Measurements from ENCODE around the gene HSD17B3.
A peak's percentile ranks its signal among the peaks of the same experiment; 100 is the strongest.
"Not testable (repeated sequence)": the region's sequence is repeated elsewhere in the genome, so short reads cannot be mapped to it uniquely, and the experiment has no call there.

HSD17B3 gene

GRCh38 chr9:96323169-96323568, 21.2 kb upstream of the HSD17B3 start:
- Histone ChIP-seq H3K4me3 (ENCODE audit: control insufficient read depth in 1 of 7, extremely low read depth in 1 of 7, insufficient read depth in 4 of 7, low read depth in 2 of 7, low read length in 6 of 7) (no peak overlapping the region), H3K4me1 (ENCODE audit: control extremely low read depth in 1 of 4, control insufficient read depth in 4 of 4, insufficient read depth in 4 of 4, low read length in 3 of 4) (no peaks in the 10 kb centered on the region), H3K27ac (ENCODE audit: insufficient read depth in 1 of 2, low read depth in 1 of 2, low read length in 2 of 2, poor library complexity in 1 of 2, severe bottlenecking in 2 of 2) (no peak overlapping the region), H3K9me3 (ENCODE audit: control extremely low read depth in 1 of 5, control insufficient read depth in 4 of 5, insufficient read depth in 2 of 5, low read depth in 1 of 5, low read length in 4 of 5) (no peaks in the 10 kb centered on the region), H3K36me3 (ENCODE audit: control insufficient read depth in 4 of 4, insufficient read depth in 4 of 4, low read length in 3 of 4) (peaks cover 0 to 17% (median 5%) of the 10 kb centered on the region in 4 experiments), H3K27me3 (replicated peaks in 2 of 5; ENCODE audit: control insufficient read depth in 4 of 5, insufficient read depth in 5 of 5, low read length in 4 of 5) (no peaks in the 10 kb centered on the region)
- DNase-seq: no peak
- POLR2A ChIA-PET: no interaction called here
- CTCF ChIA-PET: interaction anchor here (0.9 kb wide), 1 partner anchor 21 kb away, joined by 6 read pairs; no protein-coding TSS in a partner anchor

- 100% methylated on average over 5 of the region's 5 CpGs for WGBS (ENCODE audit: insufficient coverage)
- CTCF ChIA-PET: interaction anchor here (0.9 kb wide), 1 partner anchor 21 kb away, joined by 6 read pairs; no protein-coding TSS in a partner anchor
- H3K4me1 ChIP-seq (ENCODE audit: control extremely low read depth in 1 of 4, control insufficient read depth in 4 of 4, insufficient read depth in 4 of 4, low read length in 3 of 4); H3K9me3 ChIP-seq (ENCODE audit: control extremely low read depth in 1 of 5, control insufficient read depth in 4 of 5, insufficient read depth in 2 of 5, low read depth in 1 of 5, low read length in 4 of 5); H3K27ac ChIP-seq (ENCODE audit: insufficient read depth in 1 of 2, low read depth in 1 of 2, low read length in 2 of 2, poor library complexity in 1 of 2, severe bottlenecking in 2 of 2); POLR2A ChIA-PET; H3K27me3 ChIP-seq (replicated peaks in 2 of 5; ENCODE audit: control insufficient read depth in 4 of 5, insufficient read depth in 5 of 5, low read length in 4 of 5); H3K4me3 ChIP-seq (ENCODE audit: control insufficient read depth in 1 of 7, extremely low read depth in 1 of 7, insufficient read depth in 4 of 7, low read depth in 2 of 7, low read length in 6 of 7); DNase-seq: not testable (repeated sequence)
- H3K36me3 ChIP-seq (ENCODE audit: control insufficient read depth in 4 of 4, insufficient read depth in 4 of 4, low read length in 3 of 4): peaks cover 0 to 17% (median 5%) of the 10 kb centered on the region in 4 experiments
These were observed 20.8 kb upstream of the HSD17B3 start for GRCh38 chr9:96322736-96323135.

GRCh38 chr9:96322210-96322609, 20.2 kb upstream of the HSD17B3 start:
- H3K4me1 ChIP-seq (ENCODE audit: control extremely low read depth in 1 of 4, control insufficient read depth in 4 of 4, insufficient read depth in 4 of 4, low read length in 3 of 4); H3K9me3 ChIP-seq (ENCODE audit: control extremely low read depth in 1 of 5, control insufficient read depth in 4 of 5, insufficient read depth in 2 of 5, low read depth in 1 of 5, low read length in 4 of 5); H3K27me3 ChIP-seq (replicated peaks in 2 of 5; ENCODE audit: control insufficient read depth in 4 of 5, insufficient read depth in 5 of 5, low read length in 4 of 5); POLR2A ChIA-PET; DNase-seq; CTCF ChIA-PET; H3K4me3 ChIP-seq (ENCODE audit: control insufficient read depth in 1 of 7, extremely low read depth in 1 of 7, insufficient read depth in 4 of 7, low read depth in 2 of 7, low read length in 6 of 7); H3K27ac ChIP-seq (ENCODE audit: insufficient read depth in 1 of 2, low read depth in 1 of 2, low read length in 2 of 2, poor library complexity in 1 of 2, severe bottlenecking in 2 of 2): not testable (repeated sequence)
- whole genome bisulfite sequencing (ENCODE audit: insufficient coverage): 100% methylated on average over 3 of the region's 3 CpGs
- H3K36me3 ChIP-seq (ENCODE audit: control insufficient read depth in 4 of 4, insufficient read depth in 4 of 4, low read length in 3 of 4): peaks cover 0 to 17% (median 5%) of the 10 kb centered on the region in 4 experiments

- no peak for DNase-seq
- POLR2A ChIA-PET: no interaction called here
- Histone ChIP-seq H3K27me3 (replicated peaks in 2 of 5; ENCODE audit: control insufficient read depth in 4 of 5, insufficient read depth in 5 of 5, low read length in 4 of 5) (no peaks in the 10 kb centered on the region), H3K36me3 (ENCODE audit: control insufficient read depth in 4 of 4, insufficient read depth in 4 of 4, low read length in 3 of 4) (peaks cover 0 to 17% (median 5%) of the 10 kb centered on the region in 4 experiments), H3K9me3 (ENCODE audit: control extremely low read depth in 1 of 5, control insufficient read depth in 4 of 5, insufficient read depth in 2 of 5, low read depth in 1 of 5, low read length in 4 of 5) (no peaks in the 10 kb centered on the region), H3K4me3 (ENCODE audit: control insufficient read depth in 1 of 7, extremely low read depth in 1 of 7, insufficient read depth in 4 of 7, low read depth in 2 of 7, low read length in 6 of 7) (no peak overlapping the region), H3K27ac (ENCODE audit: insufficient read depth in 1 of 2, low read depth in 1 of 2, low read length in 2 of 2, poor library complexity in 1 of 2, severe bottlenecking in 2 of 2) (no peak overlapping the region), H3K4me1 (ENCODE audit: control extremely low read depth in 1 of 4, control insufficient read depth in 4 of 4, insufficient read depth in 4 of 4, low read length in 3 of 4) (no peaks in the 10 kb centered on the region)
- 82% methylated on average over 2 of the region's 7 CpGs for WGBS (ENCODE audit: insufficient coverage)
- CTCF ChIA-PET: no interaction called here
These were observed 19.5 kb upstream of the HSD17B3 start for GRCh38 chr9:96321515-96321914.

- ChIA-PET CTCF (interaction anchor here (1.4 kb wide), 1 partner anchor 14 kb away, joined by 3 read pairs; no protein-coding TSS in a partner anchor), POLR2A (no interaction called here)
- DNase-seq: no peak
These were observed 18.8 kb upstream of the HSD17B3 start for GRCh38 chr9:96320749-96321280.

GRCh38 chr9:96318921-96319565, 17.1 kb upstream of the HSD17B3 start:
- Histone ChIP-seq H3K4me1 (ENCODE audit: control extremely low read depth in 1 of 4, control insufficient read depth in 4 of 4, insufficient read depth in 4 of 4, low read length in 3 of 4) (no peaks in the 10 kb centered on the region), H3K36me3 (ENCODE audit: control insufficient read depth in 4 of 4, insufficient read depth in 4 of 4, low read length in 3 of 4) (peaks cover 0 to 17% (median 5%) of the 10 kb centered on the region in 4 experiments), H3K9me3 (ENCODE audit: control extremely low read depth in 1 of 5, control insufficient read depth in 4 of 5, insufficient read depth in 2 of 5, low read depth in 1 of 5, low read length in 4 of 5) (peaks cover 0 to 2% (median 0%) of the 10 kb centered on the region in 5 experiments), H3K27ac (ENCODE audit: insufficient read depth in 1 of 2, low read depth in 1 of 2, low read length in 2 of 2, poor library complexity in 1 of 2, severe bottlenecking in 2 of 2) (no peak overlapping the region), H3K4me3 (ENCODE audit: control insufficient read depth in 1 of 7, extremely low read depth in 1 of 7, insufficient read depth in 4 of 7, low read depth in 2 of 7, low read length in 6 of 7) (no peak overlapping the region), H3K27me3 (replicated peaks in 2 of 5; ENCODE audit: control insufficient read depth in 4 of 5, insufficient read depth in 5 of 5, low read length in 4 of 5) (no peaks in the 10 kb centered on the region)
- 78% methylated on average over 5 of the region's 6 CpGs for WGBS (ENCODE audit: insufficient coverage)
- no peak for DNase-seq
- ChIA-PET POLR2A (no interaction called here), CTCF (interaction anchor here (1.0 to 1.4 kb wide), 2 partner anchors 16 to 32 kb away, joined by 3 read pairs; no protein-coding TSS in a partner anchor)

More at GRCh38 chr9:96320749-96321280, 18.8 kb upstream of the HSD17B3 start:
- H3K4me1 ChIP-seq (ENCODE audit: control extremely low read depth in 1 of 4, control insufficient read depth in 4 of 4, insufficient read depth in 4 of 4, low read length in 3 of 4): no peaks in the 10 kb centered on the region
- H3K27ac ChIP-seq (ENCODE audit: insufficient read depth in 1 of 2, low read depth in 1 of 2, low read length in 2 of 2, poor library complexity in 1 of 2, severe bottlenecking in 2 of 2): no peak overlapping the region
- H3K27me3 ChIP-seq (replicated peaks in 2 of 5; ENCODE audit: control insufficient read depth in 4 of 5, insufficient read depth in 5 of 5, low read length in 4 of 5): no peaks in the 10 kb centered on the region
- H3K9me3 ChIP-seq (ENCODE audit: control extremely low read depth in 1 of 5, control insufficient read depth in 4 of 5, insufficient read depth in 2 of 5, low read depth in 1 of 5, low read length in 4 of 5): no peaks in the 10 kb centered on the region
- WGBS (ENCODE audit: insufficient coverage): 96% methylated on average over 8 of the region's 8 CpGs
- H3K4me3 ChIP-seq (ENCODE audit: control insufficient read depth in 1 of 7, extremely low read depth in 1 of 7, insufficient read depth in 4 of 7, low read depth in 2 of 7, low read length in 6 of 7): no peak overlapping the region
- peaks cover 0 to 17% (median 5%) of the 10 kb centered on the region in 4 experiments for H3K36me3 ChIP-seq (ENCODE audit: control insufficient read depth in 4 of 4, insufficient read depth in 4 of 4, low read length in 3 of 4)

GRCh38 chr9:96317335-96317980, 15.5 kb upstream of the HSD17B3 start:
- 63% methylated on average over 1 of the region's 9 CpGs for WGBS (ENCODE audit: insufficient coverage)
- peak; percentile 39 to 69 (median 60) for DNase-seq
- Histone ChIP-seq H3K36me3 (ENCODE audit: control insufficient read depth in 4 of 4, insufficient read depth in 4 of 4, low read length in 3 of 4) (peaks cover 0 to 11% (median 3%) of the 10 kb centered on the region in 4 experiments), H3K4me1 (ENCODE audit: control extremely low read depth in 1 of 4, control insufficient read depth in 4 of 4, insufficient read depth in 4 of 4, low read length in 3 of 4) (no peaks in the 10 kb centered on the region), H3K27me3 (replicated peaks in 2 of 5; ENCODE audit: control insufficient read depth in 4 of 5, insufficient read depth in 5 of 5, low read length in 4 of 5) (no peaks in the 10 kb centered on the region), H3K4me3 (ENCODE audit: control insufficient read depth in 1 of 7, extremely low read depth in 1 of 7, insufficient read depth in 4 of 7, low read depth in 2 of 7, low read length in 6 of 7) (no peak overlapping the region), H3K9me3 (ENCODE audit: control extremely low read depth in 1 of 5, control insufficient read depth in 4 of 5, insufficient read depth in 2 of 5, low read depth in 1 of 5, low read length in 4 of 5) (peaks cover 6 to 18% (median 9%) of the 10 kb centered on the region in 5 experiments), H3K27ac (ENCODE audit: insufficient read depth in 1 of 2, low read depth in 1 of 2, low read length in 2 of 2, poor library complexity in 1 of 2, severe bottlenecking in 2 of 2) (no peak overlapping the region)
- CTCF ChIA-PET: interaction anchor here (0.7 to 1.5 kb wide), 11 partner anchors 8 to 326 kb away, joined by 3 to 6 read pairs (median 3); no protein-coding TSS in a partner anchor
- POLR2A ChIA-PET: no interaction called here

All from common myeloid progenitor, CD34-positive (primary cell).